ENCODE results near the gene RTN4R.

DNA sequence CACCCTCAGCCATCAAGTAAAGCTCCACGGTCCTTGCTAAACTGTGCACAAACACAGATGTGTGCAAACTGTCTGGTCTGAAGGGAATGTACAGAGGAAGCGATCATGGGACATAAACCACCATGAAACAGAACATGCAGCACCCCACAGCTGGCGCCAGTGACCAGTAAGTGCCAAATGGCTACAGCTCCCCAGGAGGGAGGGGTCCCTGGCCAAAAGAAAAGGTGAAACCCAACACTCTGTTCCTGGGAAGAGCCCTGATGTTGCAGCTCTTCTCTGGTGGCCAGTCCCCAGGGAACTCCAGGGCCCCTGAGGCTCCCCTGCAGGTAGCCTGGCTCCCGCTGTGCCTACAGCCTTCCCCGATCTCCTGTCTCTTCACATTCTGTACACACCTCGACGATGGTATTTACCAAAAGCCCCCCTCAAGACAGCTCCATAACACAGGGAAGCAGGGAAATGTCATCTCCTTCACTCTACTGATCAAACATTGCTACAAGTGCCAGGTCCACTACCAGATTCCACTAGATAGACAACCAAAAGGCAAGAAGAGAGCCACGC lies 48.8 kb upstream of the RTN4R start:
- TF ChIP-seq, protein P1, sequence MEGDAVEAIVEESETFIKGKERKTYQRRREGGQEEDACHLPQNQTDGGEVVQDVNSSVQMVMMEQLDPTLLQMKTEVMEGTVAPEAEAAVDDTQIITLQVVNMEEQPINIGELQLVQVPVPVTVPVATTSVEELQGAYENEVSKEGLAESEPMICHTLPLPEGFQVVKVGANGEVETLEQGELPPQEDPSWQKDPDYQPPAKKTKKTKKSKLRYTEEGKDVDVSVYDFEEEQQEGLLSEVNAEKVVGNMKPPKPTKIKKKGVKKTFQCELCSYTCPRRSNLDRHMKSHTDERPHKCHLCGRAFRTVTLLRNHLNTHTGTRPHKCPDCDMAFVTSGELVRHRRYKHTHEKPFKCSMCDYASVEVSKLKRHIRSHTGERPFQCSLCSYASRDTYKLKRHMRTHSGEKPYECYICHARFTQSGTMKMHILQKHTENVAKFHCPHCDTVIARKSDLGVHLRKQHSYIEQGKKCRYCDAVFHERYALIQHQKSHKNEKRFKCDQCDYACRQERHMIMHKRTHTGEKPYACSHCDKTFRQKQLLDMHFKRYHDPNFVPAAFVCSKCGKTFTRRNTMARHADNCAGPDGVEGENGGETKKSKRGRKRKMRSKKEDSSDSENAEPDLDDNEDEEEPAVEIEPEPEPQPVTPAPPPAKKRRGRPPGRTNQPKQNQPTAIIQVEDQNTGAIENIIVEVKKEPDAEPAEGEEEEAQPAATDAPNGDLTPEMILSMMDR (IDR thresholded peaks at IDR 0.05): no peak
- TF ChIP-seq POLR2A (IDR thresholded peaks at IDR 0.05): no peak
